PC-9 (cell line): Measurements from ENCODE around the gene CCDC141.

Experiments
- EZH2 ChIP-seq: fragments of 200-600 bp; sonication (generic); IDR thresholded peaks from 2 replicates; pipeline ENCODE4 v1.8.0; 2017; ENCODE audit warnings: antibody characterized with exemption, low read depth
- TF ChIP-seq, protein P1 (sequence below): fragments of 200-600 bp; sonication (generic); conservative IDR thresholded peaks from 2 replicates; pipeline ENCODE4 v1.6.1; 2017; ENCODE audit warnings: mixed run types, antibody characterized with exemption, mild to moderate bottlenecking, moderate library complexity

DNA sequence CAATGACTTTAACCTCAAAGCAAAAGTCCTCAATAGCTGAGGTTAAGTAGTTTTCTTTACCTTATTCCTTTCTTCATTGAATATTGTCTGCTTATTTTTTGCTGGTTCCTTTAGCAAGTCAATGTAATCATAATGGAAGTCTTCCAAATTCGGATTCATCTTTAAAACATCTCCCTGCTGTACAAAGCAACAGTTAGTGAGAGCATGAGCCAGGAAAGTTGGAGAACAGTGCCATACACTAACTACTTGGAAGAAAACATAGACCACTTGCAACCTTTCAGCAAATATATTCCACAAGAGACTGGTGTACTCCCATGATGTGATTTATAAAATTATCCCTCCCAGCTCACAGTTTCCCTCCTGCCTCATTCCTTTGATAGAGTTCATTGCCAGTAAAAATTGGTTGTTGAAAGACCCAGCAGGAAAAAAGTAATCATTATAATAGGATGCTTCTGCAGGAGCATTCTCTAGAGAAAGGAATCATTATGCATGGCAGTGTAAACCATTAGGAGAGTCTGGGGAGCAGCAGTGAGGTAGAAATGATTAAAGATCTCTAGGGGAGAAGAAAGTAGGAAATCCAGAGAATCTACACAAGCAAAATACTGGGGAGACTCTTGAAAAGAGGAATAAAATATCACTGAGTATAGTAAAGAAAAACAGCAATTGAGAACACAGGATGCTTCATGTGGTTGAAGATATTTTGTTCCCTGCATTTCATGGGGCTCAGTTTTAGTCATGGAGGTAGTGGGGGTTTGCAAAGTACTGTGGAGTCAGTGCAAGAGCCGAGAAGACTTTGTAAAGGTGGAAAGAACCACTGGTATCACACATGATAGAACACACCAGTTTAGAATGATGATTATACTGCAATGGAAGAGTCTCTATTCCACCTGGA lies 204.1 kb downstream of the CCDC141 start:
- TF ChIP-seq, protein P1, sequence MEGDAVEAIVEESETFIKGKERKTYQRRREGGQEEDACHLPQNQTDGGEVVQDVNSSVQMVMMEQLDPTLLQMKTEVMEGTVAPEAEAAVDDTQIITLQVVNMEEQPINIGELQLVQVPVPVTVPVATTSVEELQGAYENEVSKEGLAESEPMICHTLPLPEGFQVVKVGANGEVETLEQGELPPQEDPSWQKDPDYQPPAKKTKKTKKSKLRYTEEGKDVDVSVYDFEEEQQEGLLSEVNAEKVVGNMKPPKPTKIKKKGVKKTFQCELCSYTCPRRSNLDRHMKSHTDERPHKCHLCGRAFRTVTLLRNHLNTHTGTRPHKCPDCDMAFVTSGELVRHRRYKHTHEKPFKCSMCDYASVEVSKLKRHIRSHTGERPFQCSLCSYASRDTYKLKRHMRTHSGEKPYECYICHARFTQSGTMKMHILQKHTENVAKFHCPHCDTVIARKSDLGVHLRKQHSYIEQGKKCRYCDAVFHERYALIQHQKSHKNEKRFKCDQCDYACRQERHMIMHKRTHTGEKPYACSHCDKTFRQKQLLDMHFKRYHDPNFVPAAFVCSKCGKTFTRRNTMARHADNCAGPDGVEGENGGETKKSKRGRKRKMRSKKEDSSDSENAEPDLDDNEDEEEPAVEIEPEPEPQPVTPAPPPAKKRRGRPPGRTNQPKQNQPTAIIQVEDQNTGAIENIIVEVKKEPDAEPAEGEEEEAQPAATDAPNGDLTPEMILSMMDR: no peak
- TF ChIP-seq EZH2: no peak
